ENCODE results near the gene HMGB3.

DNA sequence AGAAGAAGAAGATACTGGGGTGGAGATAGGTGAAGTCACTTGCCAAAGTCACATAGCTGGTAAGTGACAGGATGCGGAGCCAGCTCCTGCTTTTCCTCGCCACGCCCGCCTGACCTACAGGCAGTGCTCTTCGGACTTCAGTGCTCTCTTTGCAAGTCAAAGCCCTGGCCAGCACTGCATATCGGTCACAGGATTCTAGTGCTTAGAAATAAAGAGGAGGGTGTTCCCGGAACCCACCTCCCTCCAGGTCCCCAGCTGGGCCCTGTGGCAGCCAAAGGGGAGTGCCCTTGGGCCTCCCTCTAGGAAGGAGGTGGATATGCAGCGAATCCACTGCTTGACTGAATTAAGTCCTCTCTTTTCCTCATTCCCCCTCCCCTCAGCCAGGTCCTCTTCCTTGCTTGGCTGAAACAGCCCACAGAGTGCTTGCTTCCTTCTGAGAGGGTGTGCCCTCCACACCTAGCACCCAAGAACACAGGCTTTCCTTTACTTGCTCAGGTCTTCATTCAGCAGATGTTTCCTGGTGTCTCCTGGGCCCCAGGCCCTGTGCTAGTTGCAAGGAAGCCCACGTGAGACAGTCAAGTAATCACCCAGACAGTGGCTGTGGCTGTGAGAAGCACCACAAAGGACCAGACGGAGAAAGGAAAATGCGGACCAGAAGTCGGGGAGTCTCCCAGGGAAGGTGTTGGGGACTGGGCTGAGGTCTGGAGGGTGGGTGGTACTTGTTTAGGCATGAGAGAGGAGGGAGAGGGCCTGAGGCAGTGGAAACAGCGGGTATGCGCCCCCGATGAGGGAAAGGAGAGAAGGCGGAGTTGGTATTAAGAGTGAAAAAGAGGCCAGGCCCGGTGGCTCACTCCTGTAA, 14.0 kb upstream of the HMGB3 start:
- no peak for TF ChIP-seq CTCF (IDR thresholded peaks at IDR 0.05)
- TF ChIP-seq POLR2A (IDR thresholded peaks at IDR 0.05), result no peak
